DMS53 treated with DMSO at 0.1 percent for 48 hours (cell line): ENCODE data around the gene ALG3.

ENCODE experiments used
- DNase-seq: peaks from one replicate; lab custom pipeline; 2025; ENCODE audit not compliant: unreplicated experiment; lab: John Stamatoyannopoulos, UW

Gene ALG3

GRCh38 chr3:184200825-184201224, 47.9 kb downstream of the ALG3 start:
- DNase-seq: no peak

DNA sequence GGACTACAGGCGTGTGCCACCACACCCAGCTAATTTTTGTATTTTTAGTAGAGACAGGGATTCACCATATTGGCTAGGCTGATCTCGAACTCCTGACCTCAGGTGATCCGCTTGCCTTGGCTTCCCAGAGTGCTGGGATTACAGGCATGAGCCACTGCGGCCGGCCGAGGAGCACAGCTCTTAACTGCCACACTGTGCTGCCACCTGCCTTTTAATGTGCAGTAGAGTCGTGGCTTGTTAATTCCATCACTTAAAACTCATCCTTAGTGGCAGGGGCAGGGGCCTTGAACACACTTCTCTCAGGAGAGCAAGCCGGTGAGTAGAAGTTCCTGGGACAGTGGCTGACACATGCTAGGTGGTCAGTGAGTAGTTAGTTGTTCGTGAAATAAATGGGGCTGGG, 50.3 kb downstream of the ALG3 start:
- no peak for DNase-seq

- peak; percentile 14 for DNase-seq
Observed at GRCh38 chr3:184196536-184196935, 52.2 kb downstream of the ALG3 start.

DNA sequence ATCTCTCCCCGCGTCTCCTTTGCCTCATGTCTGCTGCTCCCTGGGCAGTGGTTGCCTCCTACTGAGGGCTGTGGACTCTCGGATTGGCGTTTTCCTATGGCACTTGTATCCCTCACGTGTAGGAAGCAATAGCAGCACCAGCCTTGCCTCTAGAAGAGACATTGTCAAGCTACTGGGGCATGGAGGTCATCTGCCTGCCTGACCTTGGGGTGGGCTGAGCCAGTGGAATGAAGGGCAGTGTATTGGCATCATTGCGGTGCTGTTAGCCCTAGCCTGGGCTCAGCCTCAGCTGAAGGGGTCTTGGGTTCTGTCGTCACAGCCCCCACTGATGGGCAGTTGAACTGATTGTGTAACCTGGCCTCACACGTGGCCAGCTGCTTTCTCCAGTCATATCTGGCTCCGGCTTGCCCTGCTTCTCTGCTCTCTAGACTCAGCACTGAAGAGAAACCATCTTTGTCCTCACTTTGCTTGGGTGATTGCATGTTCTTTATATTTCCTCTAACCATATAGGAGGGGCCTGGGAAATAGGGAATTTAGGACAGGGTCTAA, 54.7 kb downstream of the ALG3 start:
- DNase-seq: no peak

DNA sequence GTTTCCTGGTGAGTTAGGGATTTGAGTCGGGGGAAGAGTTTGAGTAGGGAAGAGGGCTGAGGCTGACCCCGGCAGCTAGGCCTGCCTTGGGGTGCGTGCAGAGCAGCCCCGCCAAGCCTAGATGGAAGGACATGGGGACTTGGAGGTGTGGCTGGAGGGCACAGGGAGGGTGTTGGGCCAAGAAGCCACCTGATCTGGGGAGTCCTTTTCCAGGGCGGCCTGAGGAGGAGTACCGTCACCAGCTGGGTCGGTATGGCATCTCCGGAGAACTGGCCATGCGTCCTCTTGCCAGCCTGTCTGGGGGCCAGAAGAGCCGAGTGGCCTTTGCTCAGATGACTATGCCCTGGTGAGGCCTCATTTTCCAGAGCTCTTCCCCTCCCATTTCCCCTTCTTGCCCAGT, 55.9 kb downstream of the ALG3 start:
- DNase-seq: no peak
